Measurements from ENCODE around the gene BEST1. TPM values are rescaled to one million over a fixed set of nuclear protein-coding genes. Genes with fewer than 3 reads are reported as not detected.

Gene BEST1
- total RNA-seq, 8 experiments from 2014 or later: 2.5 to 10.7 (median 5.5) TPM

- H3K4me3 ChIP-seq: no peak overlapping the region
- peaks cover 0 to 17% of the 10 kb centered on the region in 2 donors for H3K4me1 ChIP-seq (replicated peaks in 1 of 2)
- ATAC-seq (replicated peaks in 6 of 8): no peak
- WGBS, 10 experiments: 67 to 89% (median 81%) methylated on average over 1 to 4 of the region's 6 CpGs; no CpG with 5 or more reads in 4 of the 10 experiments
- in situ Hi-C loops (cut with MboI; ENCODE audit: low pct_unique_long_range_greater_than_20kb in 2 of 9, low sequenced_read_pairs in 9 of 9, unreplicated experiment in 9 of 9): no loop called here
- H3K27ac ChIP-seq: no peak overlapping the region
Measured at GRCh38 chr11:61918938-61919704, 31.0 kb upstream of the BEST1 start.

- H3K4me3 ChIP-seq: no peak overlapping the region
- 20 to 100% (median 80%) methylated on average over 1 to 5 of the region's 13 CpGs; no CpG with 5 or more reads in 5 of the 10 experiments for WGBS, 10 experiments
- H3K4me1 ChIP-seq (replicated peaks in 1 of 2): peaks cover 0 to 17% of the 10 kb centered on the region in 2 donors
- no peak overlapping the region for H3K27ac ChIP-seq
- ATAC-seq (replicated peaks in 6 of 8): no peak
- in situ Hi-C loops (cut with MboI; ENCODE audit: low pct_unique_long_range_greater_than_20kb in 2 of 9, low sequenced_read_pairs in 9 of 9, unreplicated experiment in 9 of 9): no loop called here
Measured at GRCh38 chr11:61919705-61920631, 30.2 kb upstream of the BEST1 start.

GRCh38 chr11:61921446-61921845 is 28.7 kb upstream of the BEST1 start:
- 60 to 100% (median 86%) methylated on average over 1 to 2 of the region's 3 CpGs; no CpG with 5 or more reads in 5 of the 10 experiments for whole genome bisulfite sequencing, 10 experiments
- H3K4me1 ChIP-seq (replicated peaks in 1 of 2): peaks cover 0 to 13% of the 10 kb centered on the region in 2 donors
- in situ Hi-C loops (cut with MboI; ENCODE audit: low pct_unique_long_range_greater_than_20kb in 2 of 9, low sequenced_read_pairs in 9 of 9, unreplicated experiment in 9 of 9): no loop called here
- H3K4me3 ChIP-seq: no peak overlapping the region
- H3K27ac ChIP-seq: no peak overlapping the region
- ATAC-seq (replicated peaks in 6 of 8): no peak

GRCh38 chr11:61922539-61922938 is 27.6 kb upstream of the BEST1 start:
- WGBS, 10 experiments: 70% methylated on average over 2 of the region's 6 CpGs; no CpG with 5 or more reads in 9 of the 10 experiments
- Histone ChIP-seq H3K4me1 (replicated peaks in 1 of 2) (peaks cover 0 to 11% of the 10 kb centered on the region in 2 donors), H3K4me3 (no peak overlapping the region), H3K27ac (no peak overlapping the region)
- in situ Hi-C loops (cut with MboI; ENCODE audit: low pct_unique_long_range_greater_than_20kb in 2 of 9, low sequenced_read_pairs in 9 of 9, unreplicated experiment in 9 of 9): no loop called here
- ATAC-seq (replicated peaks in 6 of 8): peak in 3 of 8 experiments; percentile 25 to 68 (median 45)

GRCh38 chr11:61923166-61924063 is 26.7 kb upstream of the BEST1 start:
- H3K4me1 ChIP-seq (replicated peaks in 1 of 2): peaks cover 0 to 11% of the 10 kb centered on the region in 2 donors
- in situ Hi-C loops (cut with MboI; ENCODE audit: low pct_unique_long_range_greater_than_20kb in 2 of 9, low sequenced_read_pairs in 9 of 9, unreplicated experiment in 9 of 9): no loop called here
- 0 to 90% (median 9%) methylated on average over 1 to 6 of the region's 18 CpGs; no CpG with 5 or more reads in 4 of the 10 experiments for WGBS, 10 experiments
- no peak overlapping the region for H3K4me3 ChIP-seq
- no peak overlapping the region for H3K27ac ChIP-seq
- ATAC-seq (replicated peaks in 6 of 8): peak; percentile 78 to 94 (median 84)

GRCh38 chr11:61924064-61924455 is 26.1 kb upstream of the BEST1 start:
- ATAC-seq (replicated peaks in 6 of 8): no peak
- no peak overlapping the region for H3K4me3 ChIP-seq
- peaks cover 0 to 11% of the 10 kb centered on the region in 2 donors for H3K4me1 ChIP-seq (replicated peaks in 1 of 2)
- WGBS, 10 experiments: 6 to 76% (median 46%) methylated on average over 2 to 4 of the region's 6 CpGs; no CpG with 5 or more reads in 5 of the 10 experiments
- in situ Hi-C loops (cut with MboI; ENCODE audit: low pct_unique_long_range_greater_than_20kb in 2 of 9, low sequenced_read_pairs in 9 of 9, unreplicated experiment in 9 of 9): no loop called here
- H3K27ac ChIP-seq: no peak overlapping the region

- in situ Hi-C loops (cut with MboI; ENCODE audit: low pct_unique_long_range_greater_than_20kb in 2 of 9, low sequenced_read_pairs in 9 of 9, unreplicated experiment in 9 of 9): no loop called here
- H3K27ac ChIP-seq: no peak overlapping the region
- ATAC-seq (replicated peaks in 6 of 8): no peak
- 70 to 100% (median 85%) methylated on average over 1 to 2 of the region's 2 CpGs; no CpG with 5 or more reads in 1 of the 10 experiments for WGBS, 10 experiments
- H3K4me3 ChIP-seq: no peak overlapping the region
- peaks cover 0 to 11% of the 10 kb centered on the region in 2 donors for H3K4me1 ChIP-seq (replicated peaks in 1 of 2)
Measured at GRCh38 chr11:61925736-61926135, 24.4 kb upstream of the BEST1 start.

GRCh38 chr11:61926235-61926634 is 23.9 kb upstream of the BEST1 start:
- Histone ChIP-seq H3K4me1 (replicated peaks in 1 of 2) (peaks cover 0 to 11% of the 10 kb centered on the region in 2 donors), H3K27ac (no peak overlapping the region), H3K4me3 (no peak overlapping the region)
- ATAC-seq (replicated peaks in 6 of 8): no peak
- in situ Hi-C loops (cut with MboI; ENCODE audit: low pct_unique_long_range_greater_than_20kb in 2 of 9, low sequenced_read_pairs in 9 of 9, unreplicated experiment in 9 of 9): no loop called here
- WGBS, 10 experiments: 67 to 100% (median 91%) methylated on average over 1 to 3 of the region's 3 CpGs; no CpG with 5 or more reads in 5 of the 10 experiments

GRCh38 chr11:61927501-61927900 is 22.6 kb upstream of the BEST1 start:
- ATAC-seq (replicated peaks in 6 of 8): peak in 1 of 8 experiments; percentile 3
- 100% methylated on average over 1 of the region's 1 CpG; no CpG with 5 or more reads in 7 of the 10 experiments for WGBS, 10 experiments
- Histone ChIP-seq H3K27ac (no peak overlapping the region), H3K4me1 (replicated peaks in 1 of 2) (peaks cover 0 to 11% of the 10 kb centered on the region in 2 donors), H3K4me3 (no peak overlapping the region)
- in situ Hi-C loops (cut with MboI; ENCODE audit: low pct_unique_long_range_greater_than_20kb in 2 of 9, low sequenced_read_pairs in 9 of 9, unreplicated experiment in 9 of 9): no loop called here

GRCh38 chr11:61928606-61929005 is 21.5 kb upstream of the BEST1 start:
- no peak overlapping the region for H3K4me3 ChIP-seq
- ATAC-seq (replicated peaks in 6 of 8): peak in 1 of 8 experiments; percentile 24
- in situ Hi-C loops (cut with MboI; ENCODE audit: low pct_unique_long_range_greater_than_20kb in 2 of 9, low sequenced_read_pairs in 9 of 9, unreplicated experiment in 9 of 9): no loop called here
- H3K4me1 ChIP-seq (replicated peaks in 1 of 2): peaks cover 0 to 3% of the 10 kb centered on the region in 2 donors
- H3K27ac ChIP-seq: no peak overlapping the region

- Histone ChIP-seq H3K4me1 (replicated peaks in 1 of 2) (no peaks in the 10 kb centered on the region), H3K27ac (no peak overlapping the region), H3K4me3 (no peak overlapping the region)
- in situ Hi-C loops (cut with MboI; ENCODE audit: low pct_unique_long_range_greater_than_20kb in 2 of 9, low sequenced_read_pairs in 9 of 9, unreplicated experiment in 9 of 9): no loop called here
- 78 to 100% (median 86%) methylated on average over 1 to 3 of the region's 3 CpGs; no CpG with 5 or more reads in 2 of the 10 experiments for WGBS, 10 experiments
- no peak for ATAC-seq (replicated peaks in 6 of 8)
Measured at GRCh38 chr11:61930933-61931332, 19.2 kb upstream of the BEST1 start.

- in situ Hi-C loops (cut with MboI; ENCODE audit: low pct_unique_long_range_greater_than_20kb in 2 of 9, low sequenced_read_pairs in 9 of 9, unreplicated experiment in 9 of 9): no loop called here
Measured at GRCh38 chr11:61935861-61936260, 14.3 kb upstream of the BEST1 start.

More at GRCh38 chr11:61935861-61936260, 14.3 kb upstream of the BEST1 start:
- 0 to 80% (median 61%) methylated on average over 1 to 2 of the region's 2 CpGs for WGBS, 10 experiments
- ATAC-seq (replicated peaks in 6 of 8): no peak
- H3K4me3 ChIP-seq: no peak overlapping the region
- H3K4me1 ChIP-seq (replicated peaks in 1 of 2): no peaks in the 10 kb centered on the region
- no peak overlapping the region for H3K27ac ChIP-seq

Data from motor neuron (in vitro differentiated cells).